SKM-1 treated with dmso at 0.1 percent for 144 hours (cell line): ENCODE measurements around the gene ZNF408.
"Not testable (repeated sequence)": the region's sequence is repeated elsewhere in the genome, so short reads cannot be mapped to it uniquely, and the experiment has no call there.

ENCODE experiments used
- DNase-seq: peaks from one replicate; lab custom pipeline; 2025; ENCODE audit not compliant: unreplicated experiment; lab: John Stamatoyannopoulos, UW

The ZNF408 gene

DNA sequence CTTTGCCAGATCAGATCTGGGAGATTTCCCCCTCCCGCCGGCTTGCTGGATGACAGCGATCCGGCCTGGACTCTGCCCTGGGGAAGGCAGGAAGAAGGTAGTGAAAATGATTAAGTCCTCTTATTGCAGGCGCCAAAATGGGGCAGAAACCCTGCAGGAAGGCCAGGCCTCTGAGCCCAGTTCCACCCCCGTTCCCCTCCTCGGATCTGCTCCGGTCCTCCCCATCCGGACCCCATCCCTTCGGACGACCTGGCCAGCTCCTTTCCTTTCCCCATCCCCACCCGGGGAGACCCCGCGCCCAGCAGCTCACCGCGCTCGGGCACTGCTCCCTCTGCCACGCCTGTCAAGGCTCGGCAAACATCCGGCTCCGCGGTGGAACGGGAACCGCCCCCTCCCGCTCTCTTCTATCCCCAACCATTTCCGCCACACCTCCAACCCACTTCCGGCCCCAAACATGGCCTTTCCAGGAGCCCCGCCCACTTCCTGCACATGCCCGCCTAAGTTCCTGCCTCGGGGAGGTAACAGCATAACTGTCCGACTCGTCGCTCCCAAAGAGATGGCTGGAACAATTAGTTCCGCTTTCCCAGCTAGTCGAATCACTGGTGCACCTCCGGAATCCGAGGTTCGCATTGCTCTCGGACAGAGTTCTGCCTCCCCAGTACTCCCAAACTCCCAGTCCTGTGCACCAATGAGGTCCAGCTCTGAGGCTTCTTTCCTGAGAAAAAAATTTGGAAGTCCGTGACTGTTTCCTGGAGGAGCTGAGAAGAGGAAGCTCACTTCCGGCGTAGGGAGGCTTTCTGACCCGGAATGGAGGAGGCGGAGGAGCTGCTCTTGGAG lies at the start of gene ZNF408, which contains the start of gene ARHGAP1:
ZNF408 (plus strand) TSS at position 791 of the 837 bp plus-strand sequence; CDS start at position 808, 17 bp downstream.
ARHGAP1 (minus strand) TSS at position 379 of the 837 bp plus-strand sequence. CDS start 4,512 bp downstream, outside the sequence.
- DNase-seq: peak; percentile 96

DNA sequence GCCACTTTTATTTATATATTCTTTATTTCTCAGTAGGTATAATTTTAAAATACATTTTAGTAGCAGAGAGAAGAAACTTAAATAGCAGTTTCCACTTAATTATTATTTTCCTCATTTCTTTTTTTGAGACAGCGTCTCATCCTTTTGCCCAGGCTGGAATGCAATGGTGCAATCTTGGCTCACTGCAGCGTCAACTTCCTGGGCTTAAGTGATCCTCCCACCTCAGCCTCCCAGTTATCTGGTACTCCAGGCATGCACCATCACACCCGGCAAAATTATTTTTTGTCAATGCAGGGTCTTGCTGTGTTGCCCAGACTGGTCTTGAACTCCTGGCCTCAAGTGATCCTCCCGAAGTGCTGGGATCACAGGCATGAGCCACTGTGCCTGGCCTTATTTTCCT lies 45.2 kb upstream of the ZNF408 start:
- DNase-seq: no peak

DNA sequence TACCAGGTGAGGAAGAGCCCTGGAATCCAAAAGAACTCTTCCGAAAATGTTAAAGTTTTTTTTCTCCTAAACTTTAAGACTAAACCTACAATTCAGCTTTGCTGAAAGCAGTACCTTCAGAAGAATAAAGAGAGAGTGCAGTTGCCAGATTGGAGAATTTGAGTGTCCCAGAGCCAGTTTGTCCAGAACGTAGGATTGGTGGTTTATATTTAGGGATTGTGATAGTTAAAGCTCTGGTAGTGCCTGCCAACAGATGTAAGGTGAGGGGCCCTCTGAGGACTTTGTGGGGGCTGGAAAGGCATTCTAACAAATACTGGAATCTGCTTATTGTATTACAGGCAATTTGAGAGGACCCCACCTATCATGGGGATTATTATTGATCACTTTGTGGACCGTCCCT lies 43.6 kb upstream of the ZNF408 start:
- no peak for DNase-seq

DNA sequence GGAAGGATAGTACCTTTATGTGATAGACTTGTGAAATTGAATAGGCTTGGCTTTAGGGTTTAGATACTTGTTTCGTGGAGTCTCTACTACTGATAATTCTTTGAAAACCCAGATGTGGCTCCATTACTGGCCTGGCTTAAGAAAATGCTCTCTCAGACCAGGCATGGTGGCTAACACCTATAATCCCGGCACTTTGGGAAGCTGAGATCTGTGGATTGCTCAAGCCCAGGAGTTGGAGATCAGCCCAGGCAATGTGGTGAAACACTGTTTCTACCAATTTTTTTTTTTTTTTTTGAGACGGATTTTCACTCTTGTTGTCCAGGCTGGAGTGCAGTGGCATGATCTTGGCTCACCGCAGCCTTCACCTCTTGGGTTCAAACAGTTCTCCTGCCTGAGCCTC lies 42.6 kb upstream of the ZNF408 start:
- DNase-seq: no peak

DNA sequence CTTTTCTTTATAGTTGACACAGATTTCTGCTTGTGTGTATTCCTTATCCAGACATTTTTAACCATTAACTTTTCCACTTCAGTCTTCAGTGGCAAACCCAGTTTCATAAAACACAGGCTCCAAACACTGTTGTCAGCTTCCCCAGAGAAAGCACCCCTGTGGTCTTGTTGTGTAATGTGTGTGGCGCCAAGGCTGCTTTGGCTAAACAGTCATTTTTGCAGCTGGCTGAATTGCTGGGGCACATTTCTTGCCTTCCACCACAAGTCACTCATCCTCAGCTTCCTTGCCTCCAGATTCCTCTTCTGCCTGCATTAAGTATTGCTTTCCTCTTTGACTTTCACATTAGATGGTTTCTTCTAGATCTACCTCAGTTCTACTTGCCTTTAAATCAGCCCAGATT lies 40.9 kb upstream of the ZNF408 start:
- peak; percentile 94 for DNase-seq

DNA sequence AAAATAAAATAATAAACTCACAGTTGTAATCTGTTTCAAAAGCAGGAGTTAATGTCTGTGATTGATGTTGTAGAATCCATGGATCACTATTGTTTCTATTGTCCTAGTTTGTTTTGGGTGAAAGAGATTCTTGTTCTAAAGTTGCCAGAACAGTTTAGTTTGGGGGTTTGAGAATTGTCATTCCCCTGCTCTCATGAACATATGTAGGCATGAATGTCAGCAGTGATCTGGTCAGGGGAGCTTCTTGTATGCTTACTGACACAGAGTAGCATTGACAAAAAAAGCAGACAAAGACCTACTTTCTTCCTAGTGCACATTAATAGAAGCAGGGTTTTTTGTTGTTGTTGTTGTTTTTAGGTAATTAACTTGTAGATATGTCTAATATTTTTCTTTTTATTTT lies 39.0 kb upstream of the ZNF408 start:
- no peak for DNase-seq

DNA sequence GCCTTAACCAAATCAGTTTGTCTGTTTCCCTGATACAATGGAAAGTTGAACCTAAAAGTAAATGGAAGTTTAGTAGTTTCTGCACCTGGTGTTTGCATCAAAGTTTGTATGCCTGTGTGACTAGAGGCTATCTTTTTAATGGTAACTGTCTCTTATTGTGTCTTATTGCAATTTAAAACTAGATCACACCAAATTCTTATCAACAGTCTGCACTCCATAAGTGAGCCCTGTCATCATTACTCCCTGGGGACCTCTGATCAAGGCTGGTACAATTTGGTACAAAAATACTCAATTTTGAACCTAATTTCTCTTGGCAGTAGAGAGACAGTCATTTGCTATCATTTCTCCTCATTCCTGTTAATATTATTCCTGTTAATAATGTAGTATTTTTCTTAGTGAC lies 38.5 kb upstream of the ZNF408 start:
- no peak for DNase-seq

DNA sequence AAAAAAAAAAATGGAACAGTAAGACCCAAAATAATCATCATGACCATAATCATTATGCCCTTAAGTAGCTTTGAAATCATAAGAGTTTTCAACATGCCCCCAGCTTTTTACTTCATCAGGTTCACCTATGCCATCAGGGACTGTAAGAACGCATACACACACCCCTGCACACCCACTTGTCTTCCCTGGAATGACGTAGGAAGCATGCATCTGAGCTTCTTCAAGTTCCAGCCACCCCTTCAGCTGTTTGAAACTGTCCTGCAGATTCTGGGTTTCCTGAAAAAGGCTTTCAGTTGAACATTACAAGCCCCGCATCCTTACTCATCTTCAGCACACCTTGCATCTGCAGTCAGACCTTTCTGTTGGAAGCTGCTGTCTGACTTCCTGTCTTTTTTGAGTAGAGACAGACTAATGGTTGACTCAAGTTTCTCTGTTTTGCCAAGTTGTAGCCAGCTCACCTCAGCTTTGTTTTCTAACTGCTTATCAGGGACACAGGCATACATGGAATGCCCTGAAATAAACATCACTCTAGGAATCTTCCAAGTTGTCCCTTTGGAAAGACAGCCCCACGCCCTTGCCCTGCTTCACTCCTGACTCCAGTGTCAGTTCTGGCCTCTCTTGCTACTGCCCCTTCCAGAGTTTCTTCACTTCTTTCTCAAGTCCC lies 37.4 kb upstream of the ZNF408 start:
- no peak for DNase-seq

DNA sequence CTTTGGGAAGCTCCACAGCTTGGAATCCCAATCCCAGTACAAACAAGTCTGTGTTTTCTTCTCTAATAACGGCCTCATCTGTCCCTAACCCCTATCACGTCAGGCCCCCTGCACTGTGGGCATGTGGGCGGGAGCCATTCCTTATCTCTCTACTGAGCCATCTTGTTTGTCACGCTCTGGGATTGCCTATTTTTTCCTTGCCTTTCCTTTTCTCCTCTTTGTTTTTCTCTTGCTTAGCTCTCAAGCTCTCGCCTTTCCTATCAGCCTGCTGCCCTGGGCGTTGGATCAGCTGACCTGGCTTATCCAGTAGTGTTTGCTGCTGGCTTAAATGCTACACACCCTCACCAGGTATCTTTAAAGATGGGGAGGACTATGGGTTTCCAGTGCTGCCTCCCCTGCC lies 36.2 kb upstream of the ZNF408 start:
- no peak for DNase-seq

DNA sequence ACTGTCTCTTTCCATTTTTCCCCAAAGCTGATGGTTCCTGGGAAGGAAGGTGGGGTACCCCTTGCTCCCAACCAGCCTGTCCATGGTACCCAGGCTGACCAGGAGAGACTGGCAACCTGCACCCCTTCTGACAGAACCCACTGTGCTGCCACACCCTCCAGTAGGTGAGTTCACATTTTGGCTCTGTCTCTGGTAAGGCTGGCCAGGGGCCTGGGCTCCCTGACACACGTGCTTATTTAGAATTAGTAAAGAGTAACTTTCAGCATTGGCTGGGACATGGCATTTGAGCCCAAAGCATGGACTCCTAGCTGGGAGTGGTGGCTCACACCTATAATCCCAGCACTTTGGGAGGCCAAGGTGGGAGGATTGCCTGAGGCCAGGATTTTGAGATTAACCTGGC lies 35.5 kb upstream of the ZNF408 start:
- DNase-seq: no peak

DNA sequence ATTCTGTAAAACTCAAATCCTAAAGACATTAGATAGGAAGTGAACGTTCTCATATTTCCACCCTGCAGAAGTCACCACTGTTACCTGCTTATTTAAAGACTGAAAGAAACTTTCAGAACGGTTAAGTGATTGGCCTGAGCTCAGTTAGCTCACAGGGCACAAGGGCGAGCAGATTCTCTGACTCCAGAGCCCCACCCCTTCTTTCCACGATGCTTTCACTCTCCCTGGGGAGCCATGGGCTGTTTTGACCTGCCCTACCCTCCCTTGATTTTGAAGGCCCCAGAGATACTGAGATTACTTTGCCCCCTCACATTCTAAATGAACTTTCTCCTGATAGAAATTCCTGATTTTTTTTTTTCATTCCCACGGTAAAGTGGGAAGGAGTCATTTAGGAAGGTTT lies 34.3 kb upstream of the ZNF408 start:
- no peak for DNase-seq

DNA sequence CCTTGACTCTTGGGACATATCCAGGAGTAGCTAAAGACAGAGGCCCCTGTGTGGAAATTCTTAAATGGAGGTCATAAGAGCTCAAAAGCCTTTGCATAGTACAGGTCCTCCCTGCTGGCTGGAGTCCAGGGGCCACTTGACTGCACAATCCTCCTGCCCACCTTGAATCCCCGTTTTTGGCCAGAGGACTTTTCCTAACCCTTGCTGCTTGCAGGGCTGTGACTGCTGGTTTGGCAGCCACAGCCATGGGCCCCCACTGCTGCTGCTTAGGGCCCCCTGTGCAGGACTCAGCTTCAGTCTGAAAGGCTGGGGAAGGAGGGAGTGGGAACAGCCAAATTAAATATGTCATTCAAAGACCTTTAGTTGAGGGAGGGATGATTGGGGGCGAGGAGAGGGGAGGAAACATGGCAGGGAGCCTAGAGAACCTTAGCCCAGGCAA lies 33.8 kb upstream of the ZNF408 start:
- no peak for DNase-seq

DNA sequence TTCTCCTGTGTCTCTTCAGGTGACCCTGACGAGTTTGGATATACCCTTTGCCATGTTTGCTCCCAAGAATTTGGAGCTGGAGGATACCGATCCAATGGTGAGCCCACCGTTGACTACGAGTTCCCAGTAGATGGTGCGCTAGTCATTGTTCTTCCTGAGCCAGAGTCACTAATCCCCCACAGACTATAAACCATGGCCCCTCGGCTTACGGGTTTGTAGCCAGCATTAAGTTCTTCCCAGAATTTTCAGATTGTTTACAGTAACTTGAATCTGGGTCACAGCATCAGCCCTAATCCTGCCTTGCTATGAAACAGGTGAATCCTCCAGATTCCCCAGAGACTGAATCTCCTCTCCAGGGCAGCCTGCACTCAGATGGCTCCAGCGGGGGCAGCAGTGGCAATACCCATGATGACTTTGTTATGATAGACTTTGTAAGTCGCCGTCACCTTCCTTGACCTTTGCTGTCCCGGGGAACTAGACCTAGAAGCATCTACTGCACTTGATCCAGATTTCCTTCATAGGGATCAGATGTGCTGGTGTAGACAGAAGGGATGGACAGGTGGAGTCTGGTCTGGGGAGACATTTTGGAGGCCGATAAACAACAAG lies 32.2 kb upstream of the ZNF408 start:
- no peak for DNase-seq

DNA sequence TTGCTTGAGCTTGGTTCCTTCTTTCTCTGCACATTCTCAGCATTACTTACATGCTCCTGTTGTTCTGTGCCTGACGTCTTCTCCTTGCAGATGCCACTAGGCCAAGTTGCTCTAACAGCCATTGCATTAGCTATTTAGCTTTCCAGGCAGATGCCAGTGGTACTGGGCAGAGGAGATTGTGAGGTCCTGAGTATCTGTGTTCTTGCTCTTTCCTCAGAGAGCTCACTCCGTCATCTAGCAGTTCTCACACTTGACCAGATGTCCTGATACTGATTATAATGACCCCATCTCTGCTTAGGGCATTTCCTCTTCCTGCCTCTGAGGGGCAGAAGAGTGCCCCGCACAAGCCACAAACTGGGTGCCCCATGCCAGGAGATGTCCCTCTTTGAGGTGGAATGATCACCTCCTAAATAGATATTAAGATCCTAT lies 31.1 kb upstream of the ZNF408 start:
- DNase-seq: peak; percentile 36

DNA sequence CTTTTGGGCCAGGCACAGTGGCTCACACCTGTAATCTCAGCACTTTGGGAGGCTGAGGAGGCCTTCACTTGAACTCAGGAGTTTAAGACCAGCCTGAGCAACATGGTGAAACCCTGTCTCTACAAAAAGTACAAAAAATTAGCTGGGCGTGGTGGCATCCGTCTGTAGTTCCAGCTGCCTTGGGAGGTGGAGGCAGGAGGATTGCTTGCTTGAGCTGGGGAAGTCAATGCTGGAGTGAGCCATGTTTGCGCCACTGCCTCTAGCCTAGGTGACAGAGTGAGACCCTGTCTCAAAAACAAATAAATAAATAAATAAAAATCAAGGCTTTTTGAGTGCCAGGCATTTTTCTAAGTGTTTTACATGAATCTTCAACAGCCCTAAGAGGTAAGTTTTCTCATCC lies 30.3 kb upstream of the ZNF408 start:
- not testable (repeated sequence) for DNase-seq

DNA sequence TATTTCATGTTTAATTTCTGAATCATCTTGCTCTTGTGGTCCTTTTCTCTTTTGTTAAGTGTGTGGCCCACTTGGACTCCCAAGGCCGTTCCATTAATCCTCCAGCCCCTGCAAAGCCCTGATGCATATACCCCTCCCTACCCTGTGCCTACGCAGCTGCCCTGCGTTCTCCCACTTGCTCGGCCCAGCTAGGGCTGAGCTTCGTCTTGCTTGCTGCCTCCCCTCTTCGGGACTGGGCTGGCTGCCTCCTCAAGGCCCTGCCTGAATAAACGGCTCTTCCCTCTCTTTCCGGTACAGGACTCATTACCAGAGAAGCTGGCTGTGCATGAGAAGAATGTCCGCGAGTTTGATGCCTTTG lies 28.9 kb upstream of the ZNF408 start:
- DNase-seq: no peak

DNA sequence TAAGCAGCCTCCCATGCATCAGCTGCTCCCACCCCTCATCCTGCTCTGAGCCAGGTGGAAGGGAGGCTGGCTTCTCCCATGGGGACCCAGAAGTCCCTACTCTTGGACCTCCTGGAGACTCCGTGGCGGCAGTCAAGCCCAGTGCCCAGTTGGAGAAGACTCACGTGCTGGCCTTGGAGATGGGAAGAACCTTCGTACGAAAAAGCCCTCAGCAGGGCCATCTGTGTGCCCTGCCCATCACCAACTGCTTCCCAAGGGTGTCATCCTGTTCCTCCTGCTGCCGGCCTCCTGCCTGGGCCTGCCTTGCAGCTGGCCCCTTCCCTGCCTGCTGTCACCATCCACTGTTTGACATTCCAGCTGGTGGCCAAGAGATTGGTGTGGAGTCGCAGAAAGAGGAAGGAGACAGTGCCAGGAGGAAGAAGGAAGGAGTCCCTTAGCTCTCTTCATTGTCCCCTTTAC lies 28.4 kb upstream of the ZNF408 start:
- peak; percentile 42 for DNase-seq

DNA sequence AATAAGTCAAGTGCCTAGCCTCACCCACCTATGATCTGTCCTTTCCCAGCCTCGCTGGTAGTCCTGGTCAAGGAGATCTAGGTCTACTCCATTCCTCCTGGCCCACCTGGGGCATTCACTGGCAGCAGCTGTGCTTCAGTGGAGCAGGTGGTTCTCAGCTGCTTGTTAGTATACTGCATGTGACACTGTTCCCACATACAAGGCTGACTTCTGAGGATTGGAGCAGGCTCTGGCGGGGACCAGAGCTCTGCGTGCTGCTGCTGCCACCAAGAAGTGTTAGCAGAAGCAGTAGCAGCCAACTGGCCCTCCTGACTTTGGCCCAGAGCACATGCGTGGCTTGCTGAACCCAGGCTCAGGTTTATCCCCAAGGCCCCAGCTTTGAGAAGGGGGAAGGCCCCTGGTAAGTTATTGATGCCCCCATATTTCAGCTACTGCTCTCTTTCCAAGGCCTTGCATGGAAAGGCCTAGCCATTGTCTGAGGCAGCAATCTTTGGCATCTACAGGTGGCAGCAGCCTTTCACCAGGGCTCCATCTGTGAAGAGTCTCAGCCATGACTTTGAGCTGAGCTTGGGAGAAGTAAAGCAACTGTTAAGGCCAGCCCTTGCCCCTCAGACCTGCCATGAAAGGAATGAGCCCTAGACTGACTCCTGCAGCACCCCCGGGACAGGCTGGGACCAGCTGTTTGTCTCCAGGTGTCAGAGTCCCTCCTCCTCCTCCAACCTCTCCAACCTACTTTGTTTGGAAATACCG lies 26.9 kb upstream of the ZNF408 start:
- DNase-seq: no peak

DNA sequence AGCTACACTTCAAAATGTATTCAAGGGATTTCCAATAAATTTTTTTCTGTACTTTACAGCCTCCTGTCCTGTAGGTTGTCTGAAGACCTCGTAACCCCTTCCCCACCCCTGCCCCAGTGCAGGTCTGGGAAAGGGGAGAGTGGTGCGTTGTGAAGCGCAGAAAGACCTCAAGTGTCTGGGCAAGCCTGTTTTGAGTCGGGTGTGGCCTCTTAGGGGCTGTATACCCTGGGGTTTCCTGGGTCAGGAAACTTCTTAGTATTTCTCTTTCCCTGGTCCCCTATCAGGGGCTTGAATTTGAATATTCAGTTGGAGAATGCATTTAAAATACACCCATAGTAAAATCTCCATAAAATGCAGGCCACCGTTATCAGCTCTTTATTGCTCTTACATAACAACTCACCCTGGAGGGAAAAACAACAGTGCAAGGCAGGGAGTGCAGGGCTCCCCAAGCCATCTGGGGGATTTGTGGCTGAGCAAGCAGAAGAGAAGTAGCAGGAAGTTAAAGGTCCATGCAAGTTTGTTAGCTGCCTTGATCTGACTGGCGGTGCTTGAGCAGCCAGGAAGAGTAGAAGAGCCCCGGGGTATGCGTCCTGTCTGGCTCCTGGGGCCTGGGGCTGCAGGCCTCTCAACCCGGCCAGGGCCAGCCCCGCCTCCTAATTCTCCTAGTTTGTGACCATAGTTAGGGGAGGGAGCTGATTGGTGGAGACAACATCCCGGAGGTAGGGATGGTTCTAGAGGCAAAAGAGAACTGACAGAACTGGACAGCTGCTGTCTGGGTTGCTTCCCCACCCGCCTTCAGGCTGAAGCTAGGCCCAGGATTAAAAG lies 26.2 kb upstream of the ZNF408 start:
- DNase-seq: peak; percentile 68

DNA sequence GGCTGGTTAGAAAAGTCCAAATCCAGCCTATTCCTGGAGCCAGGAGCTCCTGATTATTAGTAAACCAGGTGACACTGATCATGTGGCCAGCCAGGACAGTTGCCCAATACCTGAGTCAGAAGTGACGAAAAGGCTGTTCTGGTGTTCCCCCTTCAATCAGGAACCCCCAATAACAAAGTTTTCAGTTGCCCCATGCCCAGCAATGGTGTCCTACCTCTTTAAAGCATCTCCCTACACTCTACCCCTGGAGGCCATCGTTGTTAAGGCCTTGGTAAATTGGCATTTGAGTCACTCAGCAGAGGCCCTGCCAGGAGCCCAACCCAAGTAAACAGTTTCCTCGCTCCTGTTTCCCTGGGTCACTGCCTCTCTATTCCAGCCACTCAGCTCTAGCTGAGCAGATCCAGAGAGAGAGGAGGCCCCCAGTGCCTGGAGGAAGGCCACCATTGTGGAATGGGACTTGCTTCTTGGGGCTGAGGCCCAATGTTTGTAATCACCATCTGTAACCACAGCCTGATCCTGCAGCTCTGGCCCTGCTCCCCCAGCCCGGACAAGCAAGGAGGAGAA lies 25.5 kb upstream of the ZNF408 start:
- peak; percentile 39 for DNase-seq
